ENCODE measurements around the gene FXYD6. TPM values are rescaled to one million over a fixed set of nuclear protein-coding genes. Genes with fewer than 3 reads are reported as not detected.

The FXYD6 gene
- total RNA-seq, 2 experiments from 2014 or later = 0.24 TPM; not detected in 1

- ATAC-seq (no peak), DNase-seq (no peak)
- H3K4me3 Mint-ChIP-seq = no peak overlapping the region
- H3K9me3 Mint-ChIP-seq (ENCODE audit: insufficient read depth) = no peaks in the 10 kb centered on the region
- CTCF ChIA-PET = interaction anchor here (1.4 kb wide), 1 partner anchor 66 kb away, joined by 3 read pairs; no protein-coding TSS in a partner anchor
- H3K4me1 Mint-ChIP-seq (ENCODE audit: low read depth) = no peaks in the 10 kb centered on the region
- H3K27me3 Mint-ChIP-seq (ENCODE audit: low read depth) = peaks cover 42% of the 10 kb centered on the region
- POLR2A ChIA-PET = no interaction called here
- H3K36me3 Mint-ChIP-seq (ENCODE audit: low read depth) = no peaks in the 10 kb centered on the region
- H3K27ac Mint-ChIP-seq = no peak overlapping the region
Measured at GRCh38 chr11:117883063-117883462, 6.6 kb upstream of the FXYD6 start.

DNA sequence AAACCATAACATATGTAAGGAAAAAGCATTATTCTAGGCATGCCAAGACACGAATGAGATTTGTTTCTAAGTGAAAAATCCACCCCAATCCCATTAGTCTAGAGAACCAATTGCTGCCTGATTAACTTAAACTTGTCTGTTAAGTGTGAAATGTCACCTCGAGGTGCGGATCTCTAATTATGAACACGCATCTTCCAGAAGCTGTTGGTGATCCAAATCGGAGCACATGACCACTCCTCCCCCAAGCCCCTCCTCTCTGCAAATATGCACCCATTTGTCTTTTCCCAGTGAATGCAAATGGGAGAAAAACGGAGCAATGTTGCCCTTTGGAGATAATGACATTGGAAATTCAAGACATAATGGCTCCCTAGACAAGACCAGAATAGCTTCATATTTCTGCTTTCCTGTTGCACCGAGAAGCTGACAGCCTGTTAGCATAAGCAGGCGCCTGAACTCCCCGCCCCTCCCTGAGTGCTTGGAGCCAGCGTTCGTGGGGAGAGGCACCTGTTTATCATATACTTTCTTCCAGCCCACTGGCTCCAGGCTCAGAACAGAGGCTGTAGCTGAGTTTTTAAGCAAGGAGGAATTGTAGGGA is 6.0 kb upstream of the FXYD6 start:
- Mint-ChIP-seq H3K36me3 (ENCODE audit: low read depth) (no peaks in the 10 kb centered on the region), H3K9me3 (ENCODE audit: insufficient read depth) (no peaks in the 10 kb centered on the region), H3K27me3 (ENCODE audit: low read depth) (peaks cover 47% of the 10 kb centered on the region), H3K4me1 (ENCODE audit: low read depth) (no peaks in the 10 kb centered on the region), H3K27ac (no peak overlapping the region), H3K4me3 (no peak overlapping the region)
- DNase-seq (no peak), ATAC-seq (no peak)
- ChIA-PET CTCF (interaction anchor here (1.4 kb wide), 1 partner anchor 65 kb away, joined by 3 read pairs; no protein-coding TSS in a partner anchor), POLR2A (no interaction called here)

GRCh38 chr11:117881217-117881616 is 4.8 kb upstream of the FXYD6 start:
- Mint-ChIP-seq H3K27ac (no peak overlapping the region), H3K9me3 (ENCODE audit: insufficient read depth) (no peaks in the 10 kb centered on the region), H3K4me1 (ENCODE audit: low read depth) (peaks cover 9% of the 10 kb centered on the region), H3K36me3 (ENCODE audit: low read depth) (peaks cover under 1% of the 10 kb centered on the region), H3K27me3 (ENCODE audit: low read depth) (peaks cover 53% of the 10 kb centered on the region), H3K4me3 (no peak overlapping the region)
- ATAC-seq (no peak), DNase-seq (no peak)
- POLR2A ChIA-PET = no interaction called here
- CTCF ChIA-PET = no interaction called here

- H3K27ac Mint-ChIP-seq = no peak overlapping the region
- ChIA-PET CTCF (interaction anchor here (1.0 kb wide), 1 partner anchor 37 kb away, joined by 3 read pairs; no protein-coding TSS in a partner anchor), POLR2A (no interaction called here)
- H3K27me3 Mint-ChIP-seq (ENCODE audit: low read depth) = peaks cover 64% of the 10 kb centered on the region
- H3K4me3 Mint-ChIP-seq = no peak overlapping the region
- DNase-seq (no peak), ATAC-seq (no peak)
- no peaks in the 10 kb centered on the region for H3K9me3 Mint-ChIP-seq (ENCODE audit: insufficient read depth)
- H3K36me3 Mint-ChIP-seq (ENCODE audit: low read depth) = peaks cover 3% of the 10 kb centered on the region
- H3K4me1 Mint-ChIP-seq (ENCODE audit: low read depth) = peaks cover 23% of the 10 kb centered on the region
Measured at GRCh38 chr11:117879516-117880480, 3.3 kb upstream of the FXYD6 start.

DNA sequence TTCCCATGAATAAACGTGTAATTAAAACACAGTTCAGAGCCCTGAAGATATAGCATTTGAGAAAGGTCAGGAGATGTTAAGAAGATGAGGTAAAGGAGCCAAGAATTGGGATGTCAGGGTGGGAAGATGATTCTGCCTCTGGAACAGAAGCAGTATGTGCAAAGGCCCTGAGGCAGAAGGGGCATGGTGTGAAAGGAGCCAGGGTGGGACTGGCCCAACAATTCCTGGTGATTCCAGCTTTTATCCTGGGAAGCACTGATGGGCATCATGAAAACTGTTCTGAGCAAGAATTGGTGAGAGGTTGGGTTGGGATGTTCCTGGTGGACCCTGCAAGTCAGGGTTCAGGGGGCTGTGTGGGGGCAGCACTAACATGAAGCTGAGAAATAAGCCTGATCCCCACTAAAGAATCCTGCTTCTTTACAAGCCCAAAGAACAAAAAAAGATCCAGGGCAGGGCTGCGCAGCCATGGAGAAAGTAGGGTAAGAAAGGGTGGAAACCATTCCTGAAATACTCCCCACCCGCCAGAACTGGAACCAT is 2.5 kb upstream of the FXYD6 start:
- no peaks in the 10 kb centered on the region for H3K9me3 Mint-ChIP-seq (ENCODE audit: insufficient read depth)
- no peak overlapping the region for H3K27ac Mint-ChIP-seq
- DNase-seq (no peak), ATAC-seq (no peak)
- H3K4me3 Mint-ChIP-seq = no peak overlapping the region
- peaks cover 63% of the 10 kb centered on the region for H3K27me3 Mint-ChIP-seq (ENCODE audit: low read depth)
- POLR2A ChIA-PET = no interaction called here
- H3K4me1 Mint-ChIP-seq (ENCODE audit: low read depth) = peaks cover 29% of the 10 kb centered on the region
- CTCF ChIA-PET = interaction anchor here (2.8 kb wide), 1 partner anchor 68 kb away, joined by 10 read pairs; no protein-coding TSS in a partner anchor
- H3K36me3 Mint-ChIP-seq (ENCODE audit: low read depth) = peaks cover 3% of the 10 kb centered on the region

DNA sequence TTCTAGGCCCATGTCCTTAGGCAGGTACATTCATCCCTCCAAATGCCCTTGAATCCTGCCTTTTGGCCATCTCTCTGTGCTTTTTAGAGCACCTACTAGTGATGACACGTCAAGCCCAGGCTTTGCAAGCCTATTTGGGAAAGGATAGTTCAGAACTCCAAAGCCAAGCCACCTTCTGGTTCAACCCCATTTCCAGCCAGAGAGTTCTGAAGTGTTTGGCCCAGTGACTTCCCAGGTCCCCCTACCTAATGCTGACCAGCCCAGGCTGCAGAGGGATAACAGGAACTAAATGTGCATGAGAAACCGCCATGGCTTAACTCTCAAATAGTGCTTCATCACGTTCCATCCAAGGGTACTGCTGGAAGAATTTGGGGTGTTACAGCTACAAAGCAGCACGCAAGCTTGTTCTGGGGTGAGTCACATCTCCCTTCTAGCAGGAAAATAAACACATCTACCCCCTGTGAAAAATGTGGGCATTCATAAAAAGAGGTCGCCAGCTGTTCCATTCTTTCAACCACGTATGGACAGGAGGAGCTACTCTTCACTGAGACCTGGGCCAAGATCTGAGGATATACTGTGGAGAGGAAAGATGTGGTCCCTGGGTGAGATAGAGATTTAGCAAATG is 2.0 kb upstream of the FXYD6 start:
- no peaks in the 10 kb centered on the region for H3K9me3 Mint-ChIP-seq (ENCODE audit: insufficient read depth)
- H3K27ac Mint-ChIP-seq = no peak overlapping the region
- ChIA-PET CTCF (interaction anchor here (0.6 to 2.8 kb wide), 2 partner anchors 26 to 68 kb away, joined by 3 to 10 read pairs; no protein-coding TSS in a partner anchor), POLR2A (no interaction called here)
- peaks cover 3% of the 10 kb centered on the region for H3K36me3 Mint-ChIP-seq (ENCODE audit: low read depth)
- no peak for DNase-seq
- H3K27me3 Mint-ChIP-seq (ENCODE audit: low read depth) = peaks cover 61% of the 10 kb centered on the region
- H3K4me3 Mint-ChIP-seq = no peak overlapping the region
- H3K4me1 Mint-ChIP-seq (ENCODE audit: low read depth) = peaks cover 34% of the 10 kb centered on the region
- no peak for ATAC-seq

DNA sequence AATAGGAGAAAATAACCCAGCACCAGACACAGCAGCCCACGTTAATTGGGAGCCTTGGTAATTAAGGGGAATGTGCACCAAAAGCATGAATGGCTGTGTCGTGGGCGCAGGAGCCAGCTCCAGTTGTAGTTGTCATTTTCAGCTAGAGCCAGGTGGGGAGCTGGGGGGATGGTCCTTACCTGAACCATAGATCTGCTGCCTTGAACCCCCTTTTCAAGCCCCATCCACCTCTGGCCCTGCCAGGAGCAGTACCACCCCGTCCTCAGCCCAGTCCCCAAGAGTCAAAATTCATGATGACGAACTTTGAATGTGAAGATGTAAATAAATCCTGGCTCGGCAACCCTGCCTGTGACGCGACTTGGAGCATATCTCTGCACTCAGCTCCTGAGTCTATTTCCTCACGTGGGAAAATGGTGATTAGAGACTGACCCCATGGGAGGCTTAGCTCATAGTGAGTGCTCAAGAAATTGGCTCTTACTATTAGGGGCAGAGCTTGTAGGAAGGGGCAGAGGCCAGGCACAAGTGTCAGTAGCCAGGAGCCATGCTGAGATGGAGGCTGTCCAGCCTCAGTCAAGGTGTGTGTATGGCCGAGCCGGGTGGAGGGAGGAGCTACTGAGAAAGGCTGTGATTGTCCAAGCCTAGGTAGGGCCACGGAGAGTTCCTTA is 794 bp upstream of the FXYD6 start:
- ChIA-PET POLR2A (no interaction called here), CTCF (interaction anchor here (0.6 to 2.8 kb wide), 5 partner anchors 12 to 176 kb away, joined by 3 to 10 read pairs (median 3); no protein-coding TSS in a partner anchor)
- Mint-ChIP-seq H3K36me3 (ENCODE audit: low read depth) (peaks cover 3% of the 10 kb centered on the region), H3K4me1 (ENCODE audit: low read depth) (peaks cover 46% of the 10 kb centered on the region), H3K27me3 (ENCODE audit: low read depth) (peaks cover 59% of the 10 kb centered on the region), H3K27ac (no peak overlapping the region), H3K4me3 (peak overlapping the region; percentile 52), H3K9me3 (ENCODE audit: insufficient read depth) (no peaks in the 10 kb centered on the region)
- DNase-seq (no peak), ATAC-seq (no peak)

GRCh38 chr11:117876059-117876340 is 458 bp downstream of the FXYD6 start:
- ChIA-PET POLR2A (interaction anchor here (0.9 kb wide), 1 partner anchor 53 kb away, joined by 3 read pairs; no protein-coding TSS in a partner anchor), CTCF (interaction anchor here (0.9 to 1.0 kb wide), 2 partner anchors 70 to 178 kb away, joined by 3 read pairs; no protein-coding TSS in a partner anchor)
- Mint-ChIP-seq H3K4me3 (peak overlapping the region; percentile 75), H3K27ac (peak overlapping the region; percentile 28), H3K36me3 (ENCODE audit: low read depth) (peaks cover 3% of the 10 kb centered on the region), H3K9me3 (ENCODE audit: insufficient read depth) (no peaks in the 10 kb centered on the region), H3K4me1 (ENCODE audit: low read depth) (peaks cover 50% of the 10 kb centered on the region), H3K27me3 (ENCODE audit: low read depth) (peaks cover 57% of the 10 kb centered on the region)
- DNase-seq (no peak), ATAC-seq (no peak)

DNA sequence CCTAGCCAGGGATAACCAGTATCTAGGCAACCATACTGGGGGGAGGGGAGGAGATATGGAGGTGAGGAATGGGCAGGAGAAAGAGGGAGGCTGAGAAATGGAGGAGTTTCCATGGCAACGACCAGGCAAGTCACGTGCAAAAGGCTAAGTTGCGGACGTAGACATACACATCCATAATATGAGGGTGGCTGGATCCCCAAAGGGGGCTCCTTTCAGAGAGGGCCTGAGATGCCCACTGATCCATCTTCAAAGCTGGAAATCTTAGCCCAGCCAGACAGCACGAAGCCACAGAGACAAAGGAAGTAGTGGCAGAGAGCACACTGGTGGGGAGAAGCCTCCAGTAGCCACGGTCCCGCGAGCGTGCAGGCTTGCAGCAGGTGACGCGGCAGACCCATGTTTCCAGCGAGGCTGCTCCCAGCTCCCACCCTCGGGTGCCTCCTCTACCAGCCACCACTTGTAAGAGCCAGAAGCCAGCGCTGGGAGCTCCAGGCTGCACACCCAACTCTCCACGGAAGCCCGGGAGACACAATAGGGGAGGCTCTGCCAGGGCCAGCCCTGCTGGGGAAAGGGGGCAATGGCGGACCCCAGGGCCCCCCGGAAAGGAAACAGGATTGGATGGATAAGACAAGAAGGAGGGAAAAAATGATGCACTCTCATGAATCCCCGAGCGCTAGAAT is 938 bp downstream of the FXYD6 start:
- Mint-ChIP-seq H3K27me3 (ENCODE audit: low read depth) (peaks cover 54% of the 10 kb centered on the region), H3K27ac (peak overlapping the region; percentile 0), H3K9me3 (ENCODE audit: insufficient read depth) (no peaks in the 10 kb centered on the region), H3K4me3 (peak overlapping the region; percentile 75), H3K4me1 (ENCODE audit: low read depth) (peaks cover 50% of the 10 kb centered on the region), H3K36me3 (ENCODE audit: low read depth) (peaks cover 3% of the 10 kb centered on the region)
- ATAC-seq (peak; percentile 68), DNase-seq (peak; percentile 48)
- POLR2A ChIA-PET = interaction anchor here (0.9 kb wide), 1 partner anchor 53 kb away, joined by 3 read pairs; no protein-coding TSS in a partner anchor
- CTCF ChIA-PET = interaction anchor here (0.9 to 1.0 kb wide), 2 partner anchors 71 to 178 kb away, joined by 3 read pairs; no protein-coding TSS in a partner anchor

- ATAC-seq (peak; percentile 10), DNase-seq (no peak)
- H3K4me3 Mint-ChIP-seq = peak overlapping the region; percentile 0
- H3K27ac Mint-ChIP-seq = peak overlapping the region; percentile 0
- peaks cover 50% of the 10 kb centered on the region for H3K4me1 Mint-ChIP-seq (ENCODE audit: low read depth)
- H3K36me3 Mint-ChIP-seq (ENCODE audit: low read depth) = peaks cover 3% of the 10 kb centered on the region
- H3K27me3 Mint-ChIP-seq (ENCODE audit: low read depth) = peaks cover 48% of the 10 kb centered on the region
- ChIA-PET CTCF (interaction anchor here (1.0 kb wide), 1 partner anchor 179 kb away, joined by 3 read pairs; no protein-coding TSS in a partner anchor), POLR2A (interaction anchor here (0.9 kb wide), 1 partner anchor 52 kb away, joined by 3 read pairs; no protein-coding TSS in a partner anchor)
- no peaks in the 10 kb centered on the region for H3K9me3 Mint-ChIP-seq (ENCODE audit: insufficient read depth)
Measured at GRCh38 chr11:117874910-117875381, 1.5 kb downstream of the FXYD6 start.
